ENCODE data around the gene LIME1.
A peak's percentile ranks its signal among the peaks of the same experiment; 100 is the strongest.
"Not testable (repeated sequence)": the region's sequence is repeated elsewhere in the genome, so short reads cannot be mapped to it uniquely, and the experiment has no call there.

LIME1 gene

DNA sequence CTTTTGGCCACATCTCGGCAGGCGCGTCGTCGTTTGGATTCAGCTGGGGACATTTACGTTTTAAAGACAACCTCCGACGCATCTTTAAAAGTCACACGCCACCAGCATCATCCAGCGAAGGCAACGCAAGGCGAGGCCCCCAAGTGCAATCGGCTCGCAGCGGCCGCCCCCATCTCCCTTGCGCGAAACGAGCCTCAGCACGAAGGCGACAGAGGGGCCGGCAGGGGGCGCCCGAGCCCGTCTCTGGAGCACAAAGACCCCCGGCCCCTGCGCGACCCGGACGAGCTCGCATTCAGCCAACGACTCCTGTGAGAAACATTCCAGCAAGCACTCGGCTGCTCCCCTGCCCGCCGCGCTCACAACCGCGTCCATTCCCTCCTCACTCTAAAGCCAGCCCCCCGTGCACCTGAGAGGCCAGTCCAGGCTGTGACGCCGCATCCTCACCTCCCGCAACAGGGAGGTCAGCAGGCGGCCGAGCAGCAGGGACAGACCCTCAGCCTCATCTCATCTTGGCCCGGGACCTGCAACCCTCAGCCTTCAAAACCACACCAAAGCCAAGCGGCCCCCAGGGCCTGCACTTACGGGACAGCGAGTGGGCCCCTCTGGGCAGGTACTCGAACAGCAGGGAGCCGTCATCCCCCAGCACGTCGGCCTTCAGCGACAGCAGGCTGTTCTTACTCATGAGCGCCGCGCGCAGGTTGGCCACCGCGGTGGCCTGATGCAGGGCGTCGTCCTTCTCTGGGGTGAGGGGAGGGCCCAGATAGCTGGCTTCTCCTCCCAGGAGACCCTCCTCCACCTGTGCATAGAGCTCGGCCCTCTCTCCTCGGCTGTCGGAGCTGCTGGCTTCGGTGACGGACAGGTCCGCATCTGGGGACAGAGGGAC, 38.9 kb downstream of the LIME1 start:
- ATAC-seq = no peak

DNA sequence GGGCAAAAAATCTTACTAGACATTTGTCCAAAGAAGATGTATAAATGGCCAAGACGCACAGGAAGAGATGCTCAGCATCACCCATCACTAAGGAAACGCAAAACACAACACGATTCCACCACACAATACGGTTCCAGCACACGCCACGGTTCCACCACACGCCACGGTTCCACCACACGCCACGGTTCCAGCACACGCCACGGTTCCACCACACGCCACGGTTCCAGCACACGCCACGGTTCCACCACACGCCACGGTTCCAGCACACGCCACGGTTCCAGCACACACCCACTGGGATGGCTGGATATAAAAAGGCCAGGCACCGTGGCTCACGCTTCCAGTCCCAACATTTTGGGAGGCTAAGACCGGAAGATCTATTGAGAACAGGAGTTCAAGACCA, 40.4 kb downstream of the LIME1 start:
- not testable (repeated sequence) for ATAC-seq

DNA sequence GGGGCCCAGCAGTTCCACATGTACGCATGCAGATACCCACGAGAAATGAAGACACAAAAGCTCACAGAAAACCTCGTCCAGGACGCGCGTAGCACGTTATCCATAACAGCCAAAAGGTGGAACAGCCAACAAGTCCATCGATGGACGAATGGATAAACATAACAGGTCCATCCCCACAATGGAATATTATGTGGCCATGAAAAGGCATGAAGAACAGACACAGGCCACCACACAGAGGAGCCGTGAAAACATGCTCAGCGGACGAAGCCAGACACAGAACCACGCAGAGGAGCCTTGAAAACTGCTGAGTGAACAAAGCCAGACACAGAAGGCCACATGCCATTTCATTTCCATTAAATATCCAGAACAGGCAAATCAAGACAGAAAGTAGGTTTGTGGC, 41.1 kb downstream of the LIME1 start:
- ATAC-seq = no peak

DNA sequence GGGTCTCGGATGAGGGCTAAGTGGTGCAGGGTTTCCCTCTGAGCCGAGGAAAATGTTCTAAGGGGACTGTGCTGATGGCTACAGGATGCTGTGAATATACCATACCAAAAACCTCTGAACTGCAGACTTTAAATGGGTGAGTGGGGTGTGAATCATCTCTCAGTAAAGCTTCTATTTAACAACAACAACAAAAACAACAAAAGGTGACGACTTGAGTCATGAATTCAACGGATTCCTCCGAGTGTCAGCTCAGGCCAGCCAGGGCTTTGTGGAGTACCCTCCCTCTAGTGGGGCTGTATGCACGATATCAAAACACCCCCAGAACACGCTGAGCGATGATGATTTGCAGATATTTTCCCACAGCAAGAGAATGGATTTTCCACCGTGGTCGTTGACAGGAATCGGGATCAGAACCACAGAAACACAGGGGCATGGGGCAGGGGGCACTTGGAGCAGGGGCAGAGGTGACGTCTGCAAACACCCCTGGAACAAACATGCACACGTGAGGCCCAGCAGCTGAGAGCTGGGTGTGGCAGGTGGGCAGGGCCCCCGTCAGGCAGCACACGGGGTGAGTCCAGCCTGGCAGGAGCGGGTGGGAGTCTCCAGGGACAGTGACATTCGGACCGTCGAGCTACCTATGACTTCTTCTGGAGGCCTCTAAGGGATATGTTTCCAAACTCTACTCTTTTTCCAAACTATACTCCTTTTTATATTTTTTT, 41.7 kb downstream of the LIME1 start:
- ATAC-seq = no peak

DNA sequence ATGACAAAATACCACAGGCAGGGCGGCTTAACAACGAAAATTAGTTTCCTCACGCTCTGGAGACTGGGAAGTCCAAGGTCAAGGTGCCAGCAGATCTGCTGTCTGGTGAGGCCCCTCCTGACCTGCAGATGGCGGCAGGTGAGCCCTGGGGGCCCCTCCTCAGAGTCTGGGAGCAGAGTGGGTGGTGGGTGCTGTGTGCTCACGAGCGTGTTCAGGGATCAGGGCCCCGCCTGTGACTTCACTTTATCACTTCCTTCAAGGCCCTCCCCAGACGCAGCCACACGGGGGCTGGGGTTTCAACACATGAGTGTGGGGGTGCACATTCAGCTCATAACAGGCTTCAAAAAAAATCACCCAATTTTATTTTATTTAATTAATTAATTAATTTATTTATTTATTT, 42.4 kb downstream of the LIME1 start:
- ATAC-seq = no peak

DNA sequence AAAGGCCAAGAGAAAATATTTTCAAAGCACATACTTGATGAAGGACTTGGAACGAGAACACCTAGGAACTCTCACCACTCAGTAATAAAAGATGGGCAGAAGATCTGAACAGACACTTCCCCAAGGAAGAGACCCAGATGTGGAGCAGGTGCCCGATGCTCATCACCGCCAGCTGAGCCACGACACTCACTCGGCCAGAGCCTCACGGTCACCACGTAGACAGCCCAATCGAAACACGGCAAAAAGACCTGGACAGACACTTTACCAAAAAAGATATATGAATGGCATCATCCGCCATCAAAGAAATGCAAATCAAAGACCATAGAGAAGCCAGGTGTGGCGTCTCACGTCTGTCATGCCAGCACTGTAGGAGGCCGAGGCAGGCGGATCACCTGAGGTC, 44.7 kb downstream of the LIME1 start:
- no peak for ATAC-seq

DNA sequence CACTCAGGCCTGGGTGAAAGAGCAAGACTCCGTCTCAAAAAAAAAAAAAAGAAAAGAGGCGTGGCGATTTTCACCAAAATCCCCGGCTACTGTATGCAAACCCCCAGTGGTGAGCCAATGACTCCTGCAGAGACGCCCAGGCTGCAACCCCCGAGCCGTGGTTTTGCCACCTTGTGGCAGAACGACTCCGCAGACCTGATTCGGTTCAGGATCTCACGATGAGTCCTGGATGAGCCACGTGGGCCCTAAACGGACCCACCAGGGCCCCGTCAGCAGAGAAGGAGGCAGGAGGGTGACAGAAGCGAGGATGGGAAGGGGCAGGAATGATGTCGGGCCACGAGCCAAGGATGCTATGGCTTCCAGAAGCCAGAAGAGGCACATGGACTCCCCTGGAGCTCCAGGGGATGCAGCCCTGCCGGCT, 45.6 kb downstream of the LIME1 start:
- ATAC-seq = peak; percentile 55 to 67

DNA sequence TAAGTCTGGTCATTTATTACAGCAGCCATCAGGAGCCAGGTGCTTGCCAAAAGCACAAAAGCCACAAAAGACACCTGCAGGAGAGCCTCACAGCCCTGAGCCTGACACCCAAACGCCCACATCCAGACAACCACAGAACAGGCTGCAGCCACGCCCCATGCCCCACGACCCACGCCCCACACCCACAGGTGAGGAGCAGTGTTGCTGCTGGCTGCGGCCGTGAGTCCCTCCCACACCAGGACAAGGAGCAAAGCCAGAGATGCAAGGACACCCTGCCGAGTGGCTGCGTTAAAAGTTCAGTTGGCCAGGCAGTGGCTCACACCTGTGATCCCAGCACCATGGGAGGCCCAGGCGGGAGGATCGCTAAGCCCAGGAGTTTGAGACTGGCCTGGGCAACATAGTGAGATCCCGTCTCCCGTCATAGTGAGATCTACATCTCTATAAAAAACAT, 46.1 kb downstream of the LIME1 start:
- no peak for ATAC-seq

DNA sequence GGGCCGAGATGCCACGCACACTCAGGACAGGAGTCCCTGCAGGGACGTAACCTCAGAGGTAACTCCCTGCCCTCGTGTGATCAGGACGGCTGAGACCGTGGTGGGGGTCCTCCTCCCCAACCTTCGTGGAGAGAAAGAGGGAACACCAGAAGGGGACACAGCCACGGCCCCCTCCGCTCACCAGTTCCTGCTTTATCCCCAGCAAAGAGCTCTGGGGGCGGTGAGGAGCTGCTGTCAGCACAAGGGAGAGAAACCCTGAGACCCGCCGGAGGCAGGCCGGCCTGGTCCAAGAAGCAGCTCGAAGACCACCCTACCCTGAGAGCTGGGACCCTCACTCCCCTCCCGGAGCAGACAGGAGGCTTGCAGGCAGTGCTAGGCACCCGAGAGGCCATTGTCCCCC, 47.5 kb downstream of the LIME1 start:
- ATAC-seq = no peak

DNA sequence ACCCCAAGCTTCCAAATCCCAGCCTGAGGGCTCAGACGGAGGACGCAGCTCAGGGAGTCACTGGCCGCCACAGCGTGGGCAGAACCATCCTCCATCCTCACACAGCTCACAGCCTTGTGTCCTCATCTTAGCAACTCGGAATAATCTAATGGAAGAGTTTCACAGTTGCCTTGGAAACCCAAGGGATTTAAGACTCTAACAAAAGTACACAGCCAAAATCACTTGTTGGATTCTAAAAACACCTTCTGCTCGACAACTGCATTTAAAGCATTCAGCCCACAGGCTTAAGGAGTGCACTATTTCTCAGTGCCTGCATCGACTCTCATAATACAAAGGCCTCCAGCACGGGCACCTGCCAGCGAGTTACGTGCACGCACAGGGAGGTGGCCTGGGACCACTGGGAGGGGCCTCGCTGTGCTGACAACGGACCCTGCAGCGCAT, 49.2 kb downstream of the LIME1 start:
- ATAC-seq = no peak

DNA sequence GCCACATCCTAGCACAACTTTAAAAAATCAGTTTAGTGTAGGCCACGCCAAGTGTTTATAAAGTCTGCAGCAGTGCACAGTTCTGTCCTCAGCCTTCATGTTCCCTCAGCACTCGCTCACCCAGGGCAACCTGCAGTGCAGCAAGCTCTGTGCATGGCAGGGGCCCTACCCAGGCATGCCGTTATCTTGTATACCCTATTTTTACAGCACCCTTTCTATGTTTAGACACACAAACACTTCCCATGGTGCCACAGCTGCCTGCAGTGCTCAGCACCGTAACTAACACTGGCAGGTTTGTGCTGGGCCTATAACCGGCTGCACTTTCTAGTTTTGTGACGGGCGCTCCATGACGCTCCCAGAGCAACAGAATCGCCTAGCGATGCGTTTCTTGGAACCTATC, 50.8 kb downstream of the LIME1 start:
- ATAC-seq = no peak

DNA sequence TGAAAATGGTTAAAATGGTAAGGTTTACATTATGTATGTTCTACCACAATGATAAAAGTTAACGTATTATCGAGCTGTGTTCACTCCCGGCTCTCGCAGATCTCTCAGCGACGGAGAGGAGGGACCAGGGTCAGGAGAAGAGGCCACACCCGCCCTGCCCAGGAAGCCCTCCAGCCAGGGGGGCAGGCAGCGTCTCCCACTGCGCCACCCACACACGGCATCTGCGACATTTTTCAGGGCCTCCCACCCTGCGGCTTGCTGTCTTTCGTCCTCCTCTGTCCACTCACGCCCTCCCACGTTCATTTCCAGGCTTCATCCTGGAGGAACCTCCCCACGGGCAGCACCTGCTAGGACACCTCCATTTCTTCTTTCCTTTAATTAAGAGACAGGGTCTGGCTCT, 51.3 kb downstream of the LIME1 start:
- no peak for ATAC-seq

Data from activated CD4-positive, CD25-positive, alpha-beta regulatory T cell treated with anti-CD3 and anti-CD28 coated beads, Interleukin-2, amount 50 U/mL, for 24 hours (primary cell).